ENCODE measurements around the gene SLC26A6.

SLC26A6 gene

DNA sequence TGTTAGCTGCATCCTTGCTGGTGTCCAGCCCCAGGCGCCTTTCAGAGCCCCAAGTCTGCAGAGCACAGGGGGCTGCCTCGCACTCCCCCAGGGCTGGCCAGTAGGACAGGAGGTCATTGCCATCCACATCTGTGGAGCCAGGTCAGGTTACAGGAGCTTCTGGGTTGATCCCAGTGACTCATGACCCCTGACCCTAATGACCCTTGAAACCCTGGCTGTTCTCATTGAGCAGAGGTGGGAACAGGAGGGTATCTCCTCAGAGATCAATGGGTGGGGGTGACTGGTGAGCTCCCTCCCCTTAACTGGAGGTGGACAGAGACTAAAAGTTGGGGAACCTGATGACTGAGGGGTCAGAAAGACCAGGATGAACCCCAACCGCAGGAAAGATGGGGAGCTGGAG lies 6.1 kb upstream of the SLC26A6 start:
- H3K4me3 ChIP-seq (replicated peaks; ENCODE audit: insufficient read depth, low read length), result no peak overlapping the region
- DNase-seq (ENCODE audit: low read depth in 1 of 2, low spot score in 1 of 2), result no peak
- H3K27me3 ChIP-seq (ENCODE audit: insufficient read depth, poor library complexity, severe bottlenecking), result no peaks in the 10 kb centered on the region
- no peak overlapping the region for H3K27ac ChIP-seq (replicated peaks)
- TF ChIP-seq CTCF (IDR thresholded peaks at IDR 0.05; ENCODE audit: insufficient read depth, low read length), result no peak
- TF ChIP-seq SPI1 (IDR thresholded peaks at IDR 0.05; ENCODE audit: borderline replicate concordance, low read depth), result no peak
- no peak for TF ChIP-seq REST (IDR thresholded peaks at IDR 0.05; ENCODE audit: insufficient replicate concordance, low read depth)
- no peak for TF ChIP-seq POLR2AphosphoS5 (IDR thresholded peaks at IDR 0.05; ENCODE audit: low read depth)
- no peak for TF ChIP-seq GABPA (IDR thresholded peaks at IDR 0.05; ENCODE audit: low read depth)

DNA sequence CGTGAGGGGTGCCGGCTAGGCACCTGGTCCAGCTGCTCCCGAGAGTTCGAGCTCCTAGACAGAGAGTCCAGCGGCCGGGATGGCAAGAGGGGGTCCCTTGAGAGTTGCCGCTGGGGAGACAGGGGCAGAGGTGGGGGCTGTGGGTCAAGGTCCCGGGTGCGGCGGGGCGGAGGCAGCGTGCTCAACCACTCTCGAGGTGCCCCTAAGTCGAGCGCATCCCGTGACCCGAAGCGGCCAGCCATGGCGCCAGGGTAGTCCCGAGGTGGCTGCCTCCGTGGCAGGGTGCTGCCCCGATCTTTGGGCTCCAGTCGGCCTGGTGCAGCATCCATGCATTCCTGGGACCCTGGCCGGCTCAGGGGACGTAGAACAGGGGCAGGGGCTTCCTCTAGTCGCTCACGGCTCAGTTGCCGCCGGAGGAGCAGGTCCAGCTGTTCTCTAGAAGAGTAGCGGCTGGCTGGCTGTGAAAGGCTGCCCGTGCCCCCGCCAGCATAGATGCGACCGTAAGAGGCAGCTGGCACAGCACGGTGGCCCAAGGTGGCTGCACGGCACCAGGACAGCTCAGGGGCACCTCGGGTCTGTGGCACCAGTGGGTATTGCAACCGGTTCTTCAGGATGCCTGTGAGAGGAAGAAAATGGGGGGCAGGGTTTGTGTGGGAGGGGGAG lies 4.8 kb upstream of the SLC26A6 start:
- no peak for DNase-seq (ENCODE audit: low read depth in 1 of 2, low spot score in 1 of 2)

More for the DNA sequence above, 4.8 kb upstream of the SLC26A6 start:
- no peak for TF ChIP-seq GABPA (IDR thresholded peaks at IDR 0.05; ENCODE audit: low read depth)
- TF ChIP-seq POLR2AphosphoS5 (IDR thresholded peaks at IDR 0.05; ENCODE audit: low read depth), result no peak
- TF ChIP-seq CTCF (IDR thresholded peaks at IDR 0.05; ENCODE audit: insufficient read depth, low read length), result no peak
- no peak for TF ChIP-seq SPI1 (IDR thresholded peaks at IDR 0.05; ENCODE audit: borderline replicate concordance, low read depth)
- no peak for TF ChIP-seq REST (IDR thresholded peaks at IDR 0.05; ENCODE audit: insufficient replicate concordance, low read depth)
- H3K27me3 ChIP-seq (ENCODE audit: insufficient read depth, poor library complexity, severe bottlenecking), result no peaks in the 10 kb centered on the region
- no peak overlapping the region for H3K4me3 ChIP-seq (replicated peaks; ENCODE audit: insufficient read depth, low read length)
- H3K27ac ChIP-seq (replicated peaks), result no peak overlapping the region
